NCI-H2196 treated with DMSO at 0.1 percent for 48 hours (cell line): Measurements from ENCODE around the gene AMOT.

Experiments
- DNase-seq: peaks from one replicate; lab custom pipeline; 2025; ENCODE audit not compliant: unreplicated experiment; lab: John Stamatoyannopoulos, UW

Gene AMOT

GRCh38 chrX:112841820-112842157 lies 1.2 kb upstream of the AMOT start:
- no peak for DNase-seq

- DNase-seq, result peak; percentile 79
These were observed 636 bp upstream of the AMOT start for GRCh38 chrX:112841114-112841819.

GRCh38 chrX:112839856-112840255 lies 775 bp downstream of the AMOT start:
- no peak for DNase-seq

DNA sequence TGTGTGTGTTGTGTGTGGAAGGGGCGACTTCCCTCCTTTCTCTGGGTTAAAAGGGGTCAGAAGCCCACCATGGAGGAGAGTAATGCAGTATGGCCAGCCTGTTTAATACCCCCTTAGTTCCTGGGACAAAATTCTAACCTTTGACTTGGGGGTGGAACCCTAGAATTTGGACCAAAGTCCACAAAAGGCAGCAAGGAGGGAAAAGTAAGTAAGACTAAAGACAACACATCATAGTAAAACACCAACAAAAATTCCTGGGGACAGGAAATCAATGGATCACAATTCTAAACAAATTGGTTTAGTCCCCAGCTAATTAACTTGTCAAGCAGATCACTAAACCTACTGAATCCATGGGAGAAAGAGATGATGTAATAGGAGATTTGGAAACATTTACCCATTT lies 3.1 kb downstream of the AMOT start:
- no peak for DNase-seq

GRCh38 chrX:112835019-112835418 lies 5.6 kb downstream of the AMOT start:
- no peak for DNase-seq

DNA sequence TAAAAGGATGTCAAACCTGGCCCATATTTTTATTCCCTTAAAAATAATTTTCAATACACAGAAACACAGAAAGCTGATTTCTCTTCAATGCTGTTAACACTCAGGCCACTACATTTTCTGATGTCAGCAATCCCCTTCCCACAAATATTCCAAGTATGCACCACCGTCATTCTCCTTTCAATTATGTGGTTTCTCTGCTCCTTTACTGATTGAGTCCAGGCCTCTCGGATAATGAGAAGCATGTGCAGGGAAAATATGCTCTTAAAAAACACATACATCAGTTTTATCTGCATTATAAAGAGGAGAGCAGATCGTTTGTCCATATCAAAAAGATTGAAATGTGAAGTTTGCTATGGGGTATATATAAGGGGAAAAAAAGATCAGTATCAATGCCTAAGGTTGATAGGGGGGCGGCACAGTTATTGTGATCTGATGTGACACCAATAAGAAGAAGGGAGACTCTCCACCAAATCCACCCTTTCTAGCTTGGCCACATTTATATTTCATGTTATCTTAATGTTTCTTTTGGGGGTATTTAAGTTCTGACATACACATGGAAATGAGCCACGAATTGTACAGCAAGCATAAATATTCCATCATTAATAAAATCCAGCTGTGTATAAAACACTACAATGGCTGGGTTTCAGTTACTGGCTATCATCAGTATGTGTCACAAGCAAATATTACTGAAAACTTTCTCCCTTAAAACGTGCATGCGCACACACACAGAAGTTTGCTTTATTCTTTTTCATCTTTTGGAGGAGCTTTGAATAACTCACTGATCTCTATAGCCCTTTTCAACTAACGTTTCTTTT lies 6.4 kb downstream of the AMOT start:
- DNase-seq, result no peak

GRCh38 chrX:112832481-112833095 lies 8.0 kb downstream of the AMOT start:
- peak; percentile 2 for DNase-seq

DNA sequence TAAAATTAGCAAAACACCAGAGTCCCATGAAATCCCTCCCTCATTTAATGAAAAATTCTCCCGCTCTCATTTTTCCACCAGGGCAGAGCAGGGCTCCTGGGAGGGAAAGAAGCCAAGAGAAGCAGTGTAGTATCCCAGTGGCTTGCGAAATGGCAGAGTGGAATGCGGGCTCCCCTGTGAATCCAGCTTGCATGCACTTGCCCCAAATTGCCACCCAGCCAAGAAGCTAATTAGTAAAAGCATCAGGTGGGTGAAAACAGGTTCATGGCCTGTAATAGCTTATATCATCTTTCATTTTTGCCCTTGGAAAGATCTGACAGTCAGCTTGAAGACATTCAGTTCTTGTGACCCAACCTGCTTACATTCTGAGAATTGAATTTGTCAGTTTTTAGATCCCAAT lies 10.1 kb downstream of the AMOT start:
- no peak for DNase-seq

- no peak for DNase-seq
These were observed 13.2 kb downstream of the AMOT start for GRCh38 chrX:112827292-112827903.

GRCh38 chrX:112826023-112826422 lies 14.6 kb downstream of the AMOT start:
- no peak for DNase-seq

DNA sequence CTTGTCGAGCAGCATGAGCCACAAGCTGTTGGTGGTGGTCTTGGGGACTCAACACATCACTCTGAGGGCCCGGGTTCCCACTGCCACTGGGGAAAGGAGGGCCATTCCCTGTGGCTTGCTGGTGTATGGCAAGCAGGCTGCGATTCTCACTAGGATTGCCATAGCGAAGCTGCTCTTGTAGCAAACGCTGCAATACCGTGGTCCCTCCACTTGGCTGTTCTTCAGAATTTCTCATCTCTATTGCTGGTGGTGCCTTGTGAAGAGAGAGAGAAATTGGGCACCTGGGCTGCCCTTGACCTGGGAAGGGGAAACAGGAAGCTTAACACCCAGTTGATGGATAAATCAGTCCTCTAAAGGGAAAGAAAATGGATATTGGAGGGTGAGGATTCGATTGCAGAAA lies 17.7 kb downstream of the AMOT start:
- no peak for DNase-seq

DNA sequence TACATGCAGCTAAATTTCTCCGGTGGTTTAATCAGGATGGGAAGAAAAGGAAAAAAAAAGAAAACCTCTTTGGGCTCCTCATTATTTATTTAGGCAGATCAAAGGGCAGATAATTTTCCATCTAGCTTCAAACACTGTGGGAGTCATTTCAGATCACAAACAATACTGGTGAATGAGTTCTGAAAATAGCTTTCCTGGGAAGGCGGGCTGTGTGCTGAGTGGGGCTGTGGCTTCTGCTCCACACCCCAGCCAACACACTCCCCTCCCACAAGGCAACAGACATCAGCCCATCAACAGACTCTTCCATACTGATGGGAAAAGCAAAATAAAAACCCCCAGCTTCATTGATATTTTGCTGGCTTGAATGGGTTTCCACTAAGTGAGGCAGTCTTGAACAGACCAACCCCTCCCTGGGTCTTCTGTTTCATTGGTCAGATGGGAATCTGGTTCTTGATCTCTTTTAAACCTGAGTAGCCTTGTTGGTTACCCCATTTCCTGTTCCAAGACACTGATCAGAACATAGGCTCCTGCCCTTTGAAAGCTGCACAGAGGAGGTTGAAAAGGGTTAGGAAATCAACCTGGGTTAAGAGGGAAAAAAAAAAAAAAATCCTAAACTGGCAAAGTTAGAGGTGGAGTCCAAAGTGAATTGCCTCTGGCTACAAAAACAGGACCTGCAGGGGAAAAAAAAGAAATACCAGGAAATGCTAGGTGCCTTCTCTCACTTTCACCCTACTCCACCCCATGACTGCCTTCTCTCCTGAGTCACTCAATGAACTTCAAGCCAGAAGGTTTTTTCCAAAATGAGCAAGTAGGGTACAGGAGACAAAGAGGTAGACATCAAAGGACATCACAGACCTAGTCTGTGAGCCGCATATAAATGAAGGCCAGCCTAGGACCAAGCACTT lies 20.0 kb downstream of the AMOT start:
- no peak for DNase-seq

- no peak for DNase-seq
These were observed 20.8 kb downstream of the AMOT start for GRCh38 chrX:112819813-112820212.

- no peak for DNase-seq
These were observed 21.5 kb downstream of the AMOT start for GRCh38 chrX:112819008-112819640.

DNA sequence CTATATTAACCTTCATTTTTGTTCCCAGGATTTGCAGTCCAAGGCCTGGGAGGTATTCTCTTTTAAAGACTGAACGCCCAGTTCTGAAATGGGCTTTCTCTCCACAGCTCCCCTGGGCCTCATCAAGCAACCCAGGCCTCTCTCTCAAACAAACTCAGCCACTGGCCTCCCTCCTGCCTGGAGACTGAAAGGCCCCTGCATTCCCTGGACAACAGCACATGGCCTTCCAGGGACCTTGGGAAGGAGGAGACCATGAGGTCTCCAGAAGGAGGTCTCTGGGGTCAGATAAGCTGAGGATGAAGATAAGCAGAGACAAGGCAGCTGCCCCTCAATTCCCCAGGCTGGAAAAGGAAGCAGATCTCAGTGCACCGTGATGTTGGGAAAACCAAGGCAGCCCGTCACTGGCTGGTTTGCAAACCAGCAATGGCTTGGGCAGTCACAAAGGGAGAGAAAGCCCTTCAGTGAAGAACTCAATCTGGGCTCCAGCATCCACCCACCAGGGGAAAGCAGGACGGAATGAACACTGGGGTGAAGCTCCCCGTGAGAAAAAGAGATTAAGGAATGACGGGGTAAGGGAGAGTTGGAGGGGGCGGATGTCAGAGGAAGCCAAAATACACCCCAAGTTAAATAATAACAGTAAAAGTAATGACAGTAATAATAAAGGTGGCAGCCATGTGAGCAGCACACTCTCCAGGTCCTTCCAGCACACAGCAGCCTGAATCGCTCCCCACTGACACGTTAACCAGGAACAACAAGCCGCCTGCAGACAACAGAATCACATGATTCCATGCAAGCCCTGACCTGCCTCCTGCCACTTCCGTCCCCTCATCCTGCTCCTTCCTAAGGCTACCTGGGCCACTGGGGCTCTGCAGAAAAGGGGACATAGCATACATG lies 22.3 kb downstream of the AMOT start:
- no peak for DNase-seq

DNA sequence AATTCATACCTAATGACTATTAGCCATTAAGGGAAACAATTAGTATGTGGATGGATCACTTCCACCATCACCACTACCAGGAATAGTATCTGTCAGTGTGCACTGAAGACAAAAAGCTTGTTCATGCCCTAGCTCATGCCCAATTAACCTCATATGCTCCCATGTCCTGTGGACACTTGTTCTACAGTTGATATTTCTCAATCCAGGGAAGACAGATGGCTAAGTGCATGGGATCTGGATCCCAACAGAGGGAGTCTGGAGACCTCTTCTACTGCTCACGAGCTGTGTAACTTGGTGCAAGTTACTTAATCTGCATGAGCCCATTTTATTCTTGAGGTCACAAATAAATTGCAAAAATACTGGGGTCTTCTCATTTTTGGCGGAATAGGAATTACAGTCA lies 23.7 kb downstream of the AMOT start:
- no peak for DNase-seq

- no peak for DNase-seq
These were observed 26.1 kb downstream of the AMOT start for GRCh38 chrX:112814496-112814895.

- no peak for DNase-seq
These were observed 27.9 kb downstream of the AMOT start for GRCh38 chrX:112812741-112813140.

DNA sequence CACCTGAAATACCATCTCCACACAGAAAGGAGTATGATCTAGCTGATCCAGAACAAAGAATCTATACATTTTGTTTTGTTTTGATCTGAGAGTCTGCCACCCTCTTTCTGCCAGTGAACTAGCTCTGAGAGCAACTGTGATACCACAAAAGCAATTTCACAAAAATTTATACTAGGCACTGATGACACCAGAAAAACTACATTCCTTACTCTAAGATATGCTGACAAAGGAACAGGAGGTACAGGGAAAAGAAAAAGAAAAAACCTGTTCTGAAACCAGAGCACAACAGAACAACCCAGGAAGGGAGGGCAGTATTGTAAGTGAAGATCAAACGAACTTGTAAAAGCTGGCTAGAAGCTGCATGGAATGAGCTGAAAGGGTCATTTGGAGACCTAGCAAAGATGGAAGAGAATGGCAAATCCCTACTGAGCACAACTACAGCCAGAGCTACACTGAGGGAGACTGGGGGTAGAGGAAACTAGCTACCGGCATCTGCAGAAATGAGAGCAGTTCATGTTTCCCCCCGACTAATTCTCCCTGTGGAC lies 31.9 kb downstream of the AMOT start:
- DNase-seq, result no peak
